Stimulated activated CD4-positive, alpha-beta T cell treated with anti-CD3 and anti-CD28 coated beads, Interleukin-12 subunit alpha, Interleukin-12 subunit beta, amount 100 ng/mL, for 48 hours (primary cell): Measurements from ENCODE around the gene AK3.

Experiments
- DNase-seq, 3 donors: peaks; one replicate each; pipeline ENCODE4 v3.0.0-alpha.2; 2020; ENCODE audit warnings: low read depth in 2 of 3, low spot score in 1 of 3

Gene AK3

GRCh38 chr9:4748612-4749011, 7.6 kb upstream of the AK3 start:
- DNase-seq: no peak

- DNase-seq: no peak
Measured at GRCh38 chr9:4746278-4747030, 5.5 kb upstream of the AK3 start.

- no peak for DNase-seq
Measured at GRCh38 chr9:4743131-4743875, 2.3 kb upstream of the AK3 start.

GRCh38 chr9:4742246-4742645, 1.2 kb upstream of the AK3 start:
- DNase-seq: no peak

- no peak for DNase-seq
Measured at GRCh38 chr9:4741365-4742089, 525 bp upstream of the AK3 start.

- no peak for DNase-seq
Measured at GRCh38 chr9:4740388-4740637, 689 bp downstream of the AK3 start.

- no peak for DNase-seq
Measured at GRCh38 chr9:4739587-4740387, 1.2 kb downstream of the AK3 start.

- no peak for DNase-seq
Measured at GRCh38 chr9:4738866-4739586, 2.0 kb downstream of the AK3 start.

GRCh38 chr9:4734150-4734549, 6.9 kb downstream of the AK3 start:
- no peak for DNase-seq

- no peak for DNase-seq
Measured at GRCh38 chr9:4732890-4733289, 8.1 kb downstream of the AK3 start.

- DNase-seq: no peak
Measured at GRCh38 chr9:4727593-4727992, 13.4 kb downstream of the AK3 start.

GRCh38 chr9:4725706-4726442, 15.1 kb downstream of the AK3 start:
- DNase-seq: no peak

- DNase-seq: no peak
Measured at GRCh38 chr9:4721736-4722135, 19.3 kb downstream of the AK3 start.

- no peak for DNase-seq
Measured at GRCh38 chr9:4718911-4719310, 22.1 kb downstream of the AK3 start.

- DNase-seq: no peak
Measured at GRCh38 chr9:4717815-4718214, 23.2 kb downstream of the AK3 start.

- DNase-seq: no peak
Measured at GRCh38 chr9:4716163-4716562, 24.8 kb downstream of the AK3 start.

- no peak for DNase-seq
Measured at GRCh38 chr9:4714266-4715016, 26.6 kb downstream of the AK3 start.

- DNase-seq: no peak
Measured at GRCh38 chr9:4713849-4714248, 27.2 kb downstream of the AK3 start.

GRCh38 chr9:4709380-4709779, 31.6 kb downstream of the AK3 start:
- DNase-seq: no peak
